ENCODE measurements around the gene PUS7.

- TF ChIP-seq EZH2 (IDR thresholded peaks at IDR 0.05), result no peak
- no peak for TF ChIP-seq CTCF (IDR thresholded peaks at IDR 0.05)
These were observed 45.0 kb upstream of the PUS7 start for GRCh38 chr7:105567024-105567423.
